Measurements from ENCODE around the gene GCNA. TPM values are rescaled to one million over a fixed set of nuclear protein-coding genes. Genes with fewer than 3 reads are reported as not detected.
A peak's percentile ranks its signal among the peaks of the same experiment; 100 is the strongest.

Gene GCNA
- total and polyA plus RNA-seq, 12 donors = 0.18 to 23.3 (median 2.2) TPM

DNA sequence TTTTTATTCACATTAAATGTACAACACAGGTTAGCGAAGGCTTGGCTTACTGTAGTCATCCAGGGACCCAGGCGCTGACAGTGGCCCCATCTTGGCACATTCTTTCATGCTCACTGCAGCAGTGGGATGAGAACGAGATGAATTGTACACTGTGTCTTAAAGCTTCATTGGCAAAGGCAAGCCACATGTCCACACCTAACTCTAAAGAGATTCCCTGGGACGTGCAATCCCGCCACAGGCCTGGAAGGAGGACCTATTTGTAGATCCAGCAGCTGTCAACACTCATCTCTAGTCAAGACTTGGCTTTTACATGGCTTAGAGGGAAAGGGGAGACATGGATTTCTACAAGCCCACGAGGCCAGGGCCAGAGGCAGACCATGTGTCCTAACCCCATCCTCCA is 56.1 kb downstream of the GCNA start:
- no peaks in the 10 kb centered on the region for H3K4me1 ChIP-seq (replicated peaks in 1 of 2)
- H3K9me3 ChIP-seq (replicated peaks in 1 of 3) = no peaks in the 10 kb centered on the region
- 63 to 92% (median 83%) methylated on average over 3 to 6 of the region's 6 CpGs for WGBS, 4 donors
- H3K27me3 ChIP-seq = no peaks in the 10 kb centered on the region
- H3K27ac ChIP-seq = no peak overlapping the region
- intact Hi-C loops (cut with DNase I) = no loop called here
- H3K36me3 ChIP-seq (replicated peaks in 1 of 2) = no peaks in the 10 kb centered on the region
- DNase-seq = no peak
- H3K4me3 ChIP-seq = no peak overlapping the region
- TF ChIP-seq POLR2A (IDR thresholded peaks at IDR 0.05) (no peak), CTCF (IDR thresholded peaks at IDR 0.05) (no peak)

GRCh38 chrX:71636438-71637252 is 58.4 kb downstream of the GCNA start:
- TF ChIP-seq CTCF (IDR thresholded peaks at IDR 0.05) = no peak
- TF ChIP-seq POLR2A (IDR thresholded peaks at IDR 0.05) = no peak
- intact Hi-C loops (cut with DNase I) = no loop called here
- H3K4me3 ChIP-seq = no peak overlapping the region
- no peaks in the 10 kb centered on the region for H3K27me3 ChIP-seq
- DNase-seq = peak in 1 of 7 donors; percentile 64
- no peaks in the 10 kb centered on the region for H3K4me1 ChIP-seq (replicated peaks in 1 of 2)
- H3K9me3 ChIP-seq (replicated peaks in 1 of 3) = no peaks in the 10 kb centered on the region
- WGBS, 4 donors = 66 to 77% (median 75%) methylated on average over 6 to 9 of the region's 9 CpGs
- no peak overlapping the region for H3K27ac ChIP-seq
- no peaks in the 10 kb centered on the region for H3K36me3 ChIP-seq (replicated peaks in 1 of 2)

- H3K36me3 ChIP-seq (replicated peaks in 1 of 2) = no peaks in the 10 kb centered on the region
- TF ChIP-seq POLR2A (IDR thresholded peaks at IDR 0.05) = no peak
- no peak for TF ChIP-seq CTCF (IDR thresholded peaks at IDR 0.05)
- H3K4me3 ChIP-seq = no peak overlapping the region
- WGBS, 4 donors = 47 to 89% (median 64%) methylated on average over 1 to 3 of the region's 3 CpGs
- H3K4me1 ChIP-seq (replicated peaks in 1 of 2) = no peaks in the 10 kb centered on the region
- peak in 1 of 7 donors; percentile 37 for DNase-seq
- no peaks in the 10 kb centered on the region for H3K27me3 ChIP-seq
- H3K27ac ChIP-seq = no peak overlapping the region
- intact Hi-C loops (cut with DNase I) = no loop called here
- H3K9me3 ChIP-seq (replicated peaks in 1 of 3) = no peaks in the 10 kb centered on the region
Observed at GRCh38 chrX:71637253-71637618, 59.0 kb downstream of the GCNA start.

DNA sequence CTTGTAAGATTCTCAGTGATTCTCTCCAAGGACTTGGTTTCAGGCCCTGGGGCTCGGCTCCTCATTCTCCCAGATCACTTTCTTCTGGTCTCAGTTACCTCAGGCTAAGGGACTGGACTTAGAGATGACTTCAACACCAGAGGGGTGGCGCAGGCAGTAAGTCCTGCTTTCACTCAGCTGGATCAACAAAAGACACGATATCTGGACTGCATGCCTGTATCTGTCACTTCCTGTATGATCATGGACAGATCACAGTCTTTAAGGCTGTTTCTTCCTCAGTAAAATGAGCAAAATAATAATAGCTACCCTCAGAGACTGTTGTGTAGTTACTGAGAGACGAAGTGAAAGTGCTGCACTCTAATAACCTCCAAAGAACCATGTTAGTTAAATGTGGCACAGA is 59.6 kb downstream of the GCNA start:
- Histone ChIP-seq H3K4me1 (replicated peaks in 1 of 2) (no peaks in the 10 kb centered on the region), H3K36me3 (replicated peaks in 1 of 2) (no peaks in the 10 kb centered on the region), H3K27me3 (no peaks in the 10 kb centered on the region), H3K9me3 (replicated peaks in 1 of 3) (no peaks in the 10 kb centered on the region), H3K4me3 (no peak overlapping the region), H3K27ac (no peak overlapping the region)
- no peak for TF ChIP-seq CTCF (IDR thresholded peaks at IDR 0.05)
- TF ChIP-seq POLR2A (IDR thresholded peaks at IDR 0.05) = no peak
- intact Hi-C loops (cut with DNase I) = no loop called here
- no peak for DNase-seq
- 55 to 69% (median 62%) methylated on average over 4 of the region's 4 CpGs for WGBS, 4 donors

Data from adrenal gland (tissue), 12 donors.